Activated CD4-positive, alpha-beta memory T cell treated with anti-CD3 and anti-CD28 coated beads for 36 hours (primary cell): ENCODE data around the gene ALKBH4. TPM values are rescaled to one million over a fixed set of nuclear protein-coding genes. Genes with fewer than 3 reads are reported as not detected.
A peak's percentile ranks its signal among the peaks of the same experiment; 100 is the strongest.
"Not testable (repeated sequence)": the region's sequence is repeated elsewhere in the genome, so short reads cannot be mapped to it uniquely, and the experiment has no call there.

Source experiments
- CTCF ChIA-PET: fragments of 350-600 bp; sonication (Branson Sonifier 250); formaldehyde crosslinking; loops from one replicate; lab custom pipeline; 2021; ENCODE audit warnings: antibody characterized with exemption, inconsistent platforms; lab: Charles Lee
- POLR2A ChIA-PET: fragments of 350-600 bp; sonication (Branson Sonifier 250); formaldehyde crosslinking; loops from one replicate; lab custom pipeline; 2021; ENCODE audit warnings: antibody characterized with exemption; lab: Charles Lee
- DNase-seq: peaks from one replicate; pipeline ENCODE4 v3.0.0-alpha.2; 2020
- H3K27ac Mint-ChIP-seq: one replicate; pipeline ENCODE4 v1.8.0; 2021; ENCODE audit warnings: mixed read lengths
- H3K27me3 Mint-ChIP-seq: one replicate; pipeline ENCODE4 v1.8.0; 2021; ENCODE audit warnings: mixed read lengths
- H3K36me3 Mint-ChIP-seq: one replicate; pipeline ENCODE4 v1.8.0; 2021; ENCODE audit warnings: mixed read lengths
- H3K4me1 Mint-ChIP-seq: one replicate; pipeline ENCODE4 v1.8.0; 2021; ENCODE audit warnings: low read depth, mixed read lengths
- H3K4me3 Mint-ChIP-seq: one replicate; pipeline ENCODE4 v1.8.0; 2021; ENCODE audit warnings: mild to moderate bottlenecking, mixed read lengths
- H3K9me3 Mint-ChIP-seq: one replicate; pipeline ENCODE4 v1.8.0; 2021; ENCODE audit warnings: mixed read lengths
- intact Hi-C: fragments of 100-400 bp; cut with micrococcal nuclease; formaldehyde crosslinking; loops from one replicate; pipeline ENCODE4 v1.15.1; 2023
- total RNA-seq, 2 experiments: library from RNA; stranded (reverse); gene quantifications; one replicate each; pipeline ENCODE4 v1.2.3, GENCODE V29; 2021

ALKBH4 gene
- total RNA-seq, 2 experiments from 2014 or later: 7.7 to 7.8 TPM

DNA sequence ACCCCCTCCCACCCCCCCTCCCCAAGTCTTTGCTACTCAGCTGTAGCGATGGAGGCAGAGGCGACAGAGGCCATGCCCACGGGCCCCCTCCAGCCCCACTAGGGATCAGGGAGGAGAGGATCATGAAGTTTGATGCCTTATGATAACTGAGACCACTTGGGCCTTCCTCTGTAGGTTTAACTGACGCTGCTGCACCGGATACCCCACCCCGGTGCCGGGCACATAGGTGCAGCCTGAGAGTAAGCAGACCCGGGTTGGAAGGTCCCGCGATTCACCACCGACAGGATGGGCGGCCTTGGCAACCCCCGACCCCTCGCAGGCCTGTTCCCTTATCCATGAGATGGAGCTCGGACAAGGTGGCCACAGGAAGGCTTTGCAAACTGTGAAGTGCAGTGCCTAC, 29.4 kb upstream of the ALKBH4 start:
- H3K9me3 Mint-ChIP-seq, POLR2A ChIA-PET, intact Hi-C loops, H3K36me3 Mint-ChIP-seq, H3K4me1 Mint-ChIP-seq, CTCF ChIA-PET, H3K27me3 Mint-ChIP-seq, H3K27ac Mint-ChIP-seq, H3K4me3 Mint-ChIP-seq: not testable (repeated sequence)
- peak; percentile 20 for DNase-seq

DNA sequence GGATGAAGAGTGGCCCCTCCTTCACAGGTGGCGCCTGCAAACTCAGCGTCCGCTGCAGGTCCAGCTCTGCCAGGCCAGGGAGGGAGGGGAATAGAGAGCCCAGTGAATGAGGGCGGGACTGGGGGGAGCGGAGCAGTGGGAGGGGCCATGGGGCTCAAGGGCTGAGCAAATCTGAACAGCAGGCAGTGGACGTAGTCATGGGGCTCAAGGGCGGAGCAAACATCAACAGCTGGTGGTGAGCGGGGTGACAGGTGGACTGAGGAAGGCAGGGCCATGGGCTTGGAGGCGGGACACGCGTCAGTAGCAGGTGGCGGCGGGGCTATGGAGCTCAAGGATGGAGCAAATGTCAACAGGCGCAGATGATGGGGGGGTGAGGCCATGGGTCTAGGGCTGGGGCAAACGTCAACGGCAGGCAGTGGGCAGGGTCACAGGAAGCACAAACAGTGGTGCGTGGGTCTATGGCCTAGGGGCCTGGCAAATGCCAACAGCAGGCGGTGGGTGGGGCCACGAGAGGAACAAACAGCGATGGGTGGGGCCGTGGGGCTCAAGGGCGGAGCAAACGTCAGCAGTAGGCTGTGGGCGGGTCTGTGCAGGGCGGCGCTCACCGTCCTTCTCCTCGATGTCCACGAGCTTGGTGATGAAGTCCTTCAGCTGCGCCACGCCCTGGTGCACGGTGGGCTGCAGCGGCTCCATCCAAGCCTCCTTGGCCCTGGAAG, 28.7 kb upstream of the ALKBH4 start:
- H3K27ac Mint-ChIP-seq, H3K36me3 Mint-ChIP-seq, CTCF ChIA-PET, H3K9me3 Mint-ChIP-seq, H3K4me3 Mint-ChIP-seq, POLR2A ChIA-PET, H3K4me1 Mint-ChIP-seq, H3K27me3 Mint-ChIP-seq, intact Hi-C loops: not testable (repeated sequence)
- peak; percentile 28 for DNase-seq

DNA sequence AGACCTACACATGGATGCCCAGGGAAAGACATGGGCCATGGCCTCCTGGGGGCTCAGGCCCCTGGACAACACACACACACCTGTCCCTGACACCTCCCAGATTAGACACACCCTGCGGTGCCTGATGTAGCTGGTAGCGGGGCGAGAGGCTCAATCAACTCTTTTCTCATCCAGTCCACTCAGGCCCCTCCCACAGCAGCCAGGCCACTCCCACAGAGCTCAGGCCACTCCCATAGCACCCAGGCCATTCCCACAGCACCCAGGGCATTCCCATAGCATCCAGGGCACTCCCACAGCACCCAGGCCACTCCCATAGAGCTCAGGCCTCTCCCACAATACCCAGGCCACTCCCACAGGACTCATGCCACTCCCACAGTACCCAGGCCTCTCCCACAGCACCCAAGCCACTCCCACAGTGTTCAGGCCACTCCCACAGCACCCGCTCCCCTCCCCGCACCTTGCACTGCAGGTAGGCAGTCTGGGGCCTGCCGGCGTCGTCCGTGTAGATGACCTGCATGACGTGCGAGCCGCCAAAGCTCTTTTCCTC, 25.9 kb upstream of the ALKBH4 start:
- peak; percentile 47 for DNase-seq
- H3K9me3 Mint-ChIP-seq, H3K27ac Mint-ChIP-seq, H3K36me3 Mint-ChIP-seq, H3K27me3 Mint-ChIP-seq, intact Hi-C loops, CTCF ChIA-PET, H3K4me1 Mint-ChIP-seq, H3K4me3 Mint-ChIP-seq, POLR2A ChIA-PET: not testable (repeated sequence)

DNA sequence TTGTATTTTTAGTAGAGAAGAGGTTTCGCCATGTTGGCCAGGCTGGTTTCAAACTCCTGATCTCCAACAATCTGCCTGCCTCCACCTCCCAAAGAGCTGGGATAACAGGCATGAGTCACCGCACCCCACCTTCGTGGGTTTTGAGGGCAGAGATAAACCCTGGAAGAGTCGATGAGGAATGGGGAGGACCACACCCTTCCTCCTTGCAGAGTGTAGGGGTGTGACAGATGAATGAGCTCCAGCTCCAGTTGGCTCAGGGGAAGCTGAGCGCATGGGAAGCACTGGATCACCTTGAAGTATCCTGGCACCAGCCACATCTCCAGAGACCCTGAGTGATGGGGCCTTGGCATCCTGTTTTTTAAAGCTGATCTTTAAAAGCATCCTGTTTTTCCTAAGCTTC, 19.7 kb upstream of the ALKBH4 start:
- H3K4me1 Mint-ChIP-seq, H3K4me3 Mint-ChIP-seq, intact Hi-C loops, H3K9me3 Mint-ChIP-seq, DNase-seq, H3K27me3 Mint-ChIP-seq, POLR2A ChIA-PET, H3K27ac Mint-ChIP-seq, CTCF ChIA-PET, H3K36me3 Mint-ChIP-seq: not testable (repeated sequence)

DNA sequence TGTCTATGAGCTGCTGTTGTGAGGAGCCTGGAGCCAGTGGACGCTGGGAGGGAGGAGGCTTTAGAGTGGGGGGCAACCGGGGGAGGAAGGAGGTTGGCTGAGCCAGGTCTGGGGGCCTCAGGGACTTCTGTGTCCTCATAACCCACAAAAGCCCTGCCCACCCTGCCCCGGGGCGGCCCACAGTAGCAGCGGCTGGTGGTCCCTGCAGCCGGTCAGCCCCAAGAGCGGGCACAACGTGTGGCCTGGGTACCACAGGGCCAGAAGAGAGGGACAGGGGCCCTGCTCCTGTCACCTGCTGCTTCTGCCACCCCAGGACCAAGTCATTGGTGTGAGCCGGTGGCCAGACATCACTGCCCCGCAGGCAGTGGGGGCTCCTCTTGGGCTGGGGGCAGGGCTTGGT, 17.3 kb upstream of the ALKBH4 start:
- POLR2A ChIA-PET, H3K36me3 Mint-ChIP-seq: not testable (repeated sequence)

DNA sequence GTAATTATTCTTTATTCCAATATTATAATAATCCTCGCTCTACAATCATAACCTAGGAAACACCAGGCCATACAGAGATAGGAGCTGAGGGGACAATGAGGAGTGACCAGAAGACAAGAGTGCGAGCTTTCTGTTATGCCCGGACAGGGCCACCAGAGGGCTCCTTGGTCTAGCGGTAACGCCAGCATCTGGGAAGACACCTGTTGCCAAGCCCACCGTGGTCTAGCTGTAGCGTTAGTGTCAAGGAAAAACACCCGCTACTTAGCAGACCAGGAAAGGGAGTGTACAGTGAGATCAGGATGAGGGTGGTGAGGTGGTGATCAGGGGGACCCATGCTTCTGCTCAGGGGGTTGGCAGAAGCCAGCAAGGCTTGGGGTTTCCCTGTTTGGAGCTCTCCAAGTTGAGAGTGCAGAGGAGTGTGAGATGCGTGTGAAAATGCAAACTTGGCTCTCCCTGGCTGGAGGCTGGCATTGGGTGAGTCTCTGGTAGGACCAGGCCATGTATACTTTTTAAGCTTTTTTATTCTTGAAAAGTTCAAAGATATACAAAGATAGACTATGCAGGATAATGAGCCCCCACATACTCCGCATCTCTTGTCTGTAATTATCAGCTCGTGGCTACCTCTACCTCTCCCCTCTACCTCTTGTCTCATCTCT, 15.4 kb upstream of the ALKBH4 start:
- DNase-seq: peak; percentile 68
- H3K4me3 Mint-ChIP-seq, H3K9me3 Mint-ChIP-seq, intact Hi-C loops, H3K27me3 Mint-ChIP-seq, H3K36me3 Mint-ChIP-seq, H3K4me1 Mint-ChIP-seq, POLR2A ChIA-PET: not testable (repeated sequence)
- peak overlapping the region; percentile 61 for H3K27ac Mint-ChIP-seq
- CTCF ChIA-PET: interaction anchor here (1.1 kb wide), 1 partner anchor 17 kb away, joined by 3 read pairs; no protein-coding TSS in a partner anchor

More for the DNA sequence above, 17.3 kb upstream of the ALKBH4 start:
- intact Hi-C loops, CTCF ChIA-PET, H3K4me1 Mint-ChIP-seq, H3K9me3 Mint-ChIP-seq, DNase-seq, H3K27me3 Mint-ChIP-seq, H3K4me3 Mint-ChIP-seq, H3K27ac Mint-ChIP-seq: not testable (repeated sequence)

DNA sequence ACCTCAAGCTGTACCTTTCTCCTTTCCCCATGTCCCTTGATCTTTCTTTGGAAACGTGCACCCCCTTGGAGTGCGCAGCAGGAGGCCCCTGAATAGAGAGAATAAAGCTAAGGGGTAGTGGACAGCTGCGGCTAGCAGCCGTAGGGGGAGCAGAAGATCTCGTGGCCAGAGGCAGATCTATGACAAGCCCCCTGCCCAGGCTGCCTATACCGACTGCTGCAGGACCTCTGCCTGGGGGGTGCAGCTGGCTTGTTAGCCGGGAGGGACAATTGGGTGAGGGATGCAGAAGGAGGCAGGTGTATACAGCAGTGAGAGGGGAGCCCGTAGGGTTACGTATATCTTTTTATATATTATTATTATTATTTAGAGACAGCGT, 14.5 kb upstream of the ALKBH4 start:
- intact Hi-C loops, POLR2A ChIA-PET, H3K36me3 Mint-ChIP-seq, H3K27ac Mint-ChIP-seq, DNase-seq, H3K4me1 Mint-ChIP-seq, H3K4me3 Mint-ChIP-seq, CTCF ChIA-PET, H3K27me3 Mint-ChIP-seq, H3K9me3 Mint-ChIP-seq: not testable (repeated sequence)

DNA sequence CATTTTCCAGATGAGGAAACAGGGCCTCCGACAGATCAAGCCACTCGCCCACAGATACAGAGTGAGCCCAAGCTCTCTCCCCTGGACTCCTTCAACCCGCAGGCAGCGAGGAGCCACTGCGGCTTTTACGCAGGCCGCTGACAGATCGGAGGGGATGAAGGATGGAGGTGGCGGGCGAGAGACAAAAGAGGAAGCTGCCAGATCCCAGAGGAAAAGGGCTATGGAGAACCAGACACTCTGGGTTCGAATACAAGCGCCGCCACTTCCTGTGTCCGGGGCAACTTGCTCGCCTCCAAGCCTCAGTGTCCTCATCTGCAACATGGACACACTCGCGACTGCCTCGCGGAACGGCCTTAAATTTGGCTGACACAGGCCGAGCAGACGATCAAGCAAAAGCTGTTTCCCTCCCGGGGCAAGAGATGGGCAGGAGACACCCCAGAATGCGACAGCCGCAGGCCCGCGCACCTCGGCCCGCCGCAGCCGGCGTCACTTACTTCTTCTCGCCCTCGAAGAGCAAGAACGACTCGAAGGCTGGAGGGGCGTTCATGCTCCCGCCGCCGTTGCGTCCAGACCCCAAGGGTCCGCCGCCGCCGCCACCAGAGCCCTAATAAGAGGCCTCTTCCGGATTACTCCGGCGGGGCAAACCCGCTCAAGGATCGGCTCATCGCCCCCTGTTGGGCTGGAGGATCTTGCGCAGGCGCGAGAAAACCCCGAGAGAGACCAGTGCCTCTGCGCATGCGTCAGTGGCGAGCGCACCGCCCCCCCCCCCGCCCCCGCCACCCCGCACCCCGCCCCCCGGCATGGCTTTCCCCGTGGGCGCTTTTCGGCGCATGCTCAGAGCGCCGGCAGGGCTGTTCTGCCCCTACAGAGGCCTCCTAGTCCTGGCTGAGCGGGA, 13.9 kb upstream of the ALKBH4 start, which contains the start of gene POLR2J:
TSS of gene POLR2J (minus strand) at position 609 of the 895 bp plus-strand sequence. CDS start at position 547, 62 bp downstream.
- H3K36me3 Mint-ChIP-seq, POLR2A ChIA-PET, intact Hi-C loops, H3K9me3 Mint-ChIP-seq, H3K27me3 Mint-ChIP-seq, H3K4me1 Mint-ChIP-seq, CTCF ChIA-PET: not testable (repeated sequence)
- DNase-seq: peak; percentile 97
- Mint-ChIP-seq H3K4me3 (peak within 1 kb of the TSS; percentile 89), H3K27ac (peak within 1 kb of the TSS; percentile 80)

DNA sequence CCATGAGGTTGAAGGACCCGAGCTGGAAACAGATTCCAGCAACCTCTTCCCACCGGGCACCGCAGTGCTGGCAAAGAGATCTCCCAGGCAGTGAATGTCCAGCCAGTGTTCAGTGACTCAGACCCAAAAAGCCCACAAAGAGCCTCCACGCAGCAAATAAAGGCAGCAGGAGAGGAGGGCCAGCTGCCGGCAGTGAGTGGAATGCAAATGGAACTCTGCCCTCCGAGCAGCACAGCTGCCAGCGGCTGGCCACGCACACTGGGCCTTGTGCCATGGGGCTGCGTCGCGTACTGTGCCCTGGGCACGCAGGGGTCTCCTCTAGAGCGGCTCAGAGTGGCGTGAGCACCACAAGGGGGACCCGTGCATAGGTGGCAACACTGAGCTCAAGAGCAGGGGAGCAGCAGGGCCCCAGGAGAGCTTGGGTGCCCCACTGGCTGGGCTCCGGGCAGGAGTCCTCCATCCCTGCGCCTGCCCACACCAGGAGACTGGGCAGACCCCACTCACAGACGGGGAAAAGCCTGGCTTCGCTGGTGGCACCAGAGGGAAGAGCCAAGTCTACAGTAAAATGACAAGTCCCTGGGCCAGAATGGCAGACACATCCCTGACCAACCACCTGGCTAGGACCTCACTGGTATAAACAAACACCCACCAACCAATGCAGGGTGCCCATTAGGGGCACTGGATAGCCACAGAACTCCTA, 10.2 kb upstream of the ALKBH4 start:
- H3K27me3 Mint-ChIP-seq, H3K9me3 Mint-ChIP-seq, POLR2A ChIA-PET, intact Hi-C loops, DNase-seq, H3K27ac Mint-ChIP-seq, H3K36me3 Mint-ChIP-seq, H3K4me1 Mint-ChIP-seq, H3K4me3 Mint-ChIP-seq, CTCF ChIA-PET: not testable (repeated sequence)

DNA sequence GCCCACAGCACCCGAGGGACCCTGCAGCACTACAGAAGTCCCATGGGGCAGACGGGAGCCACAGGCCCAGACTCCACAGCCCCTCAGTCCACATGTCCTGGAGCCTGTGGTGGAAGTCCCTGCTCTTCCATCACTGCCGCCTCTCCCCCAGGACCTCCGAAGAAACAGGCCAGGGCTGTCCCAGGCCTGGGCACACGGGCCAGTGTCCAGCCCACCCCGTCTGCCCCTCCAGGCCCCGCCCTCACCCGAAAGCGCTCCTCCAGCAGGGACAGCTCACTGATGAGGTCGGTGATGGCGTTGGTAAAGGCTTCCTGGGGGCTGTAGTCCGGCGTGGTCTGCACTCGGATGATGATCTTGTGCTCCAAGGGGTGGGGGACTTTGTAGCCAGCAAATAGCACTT, 9.5 kb upstream of the ALKBH4 start:
- H3K4me1 Mint-ChIP-seq, DNase-seq, intact Hi-C loops, H3K9me3 Mint-ChIP-seq, POLR2A ChIA-PET, H3K4me3 Mint-ChIP-seq, H3K27ac Mint-ChIP-seq, H3K27me3 Mint-ChIP-seq, H3K36me3 Mint-ChIP-seq: not testable (repeated sequence)
- CTCF ChIA-PET: interaction anchor here (1.3 kb wide), 1 partner anchor 10 kb away, joined by 4 read pairs; no protein-coding TSS in a partner anchor

DNA sequence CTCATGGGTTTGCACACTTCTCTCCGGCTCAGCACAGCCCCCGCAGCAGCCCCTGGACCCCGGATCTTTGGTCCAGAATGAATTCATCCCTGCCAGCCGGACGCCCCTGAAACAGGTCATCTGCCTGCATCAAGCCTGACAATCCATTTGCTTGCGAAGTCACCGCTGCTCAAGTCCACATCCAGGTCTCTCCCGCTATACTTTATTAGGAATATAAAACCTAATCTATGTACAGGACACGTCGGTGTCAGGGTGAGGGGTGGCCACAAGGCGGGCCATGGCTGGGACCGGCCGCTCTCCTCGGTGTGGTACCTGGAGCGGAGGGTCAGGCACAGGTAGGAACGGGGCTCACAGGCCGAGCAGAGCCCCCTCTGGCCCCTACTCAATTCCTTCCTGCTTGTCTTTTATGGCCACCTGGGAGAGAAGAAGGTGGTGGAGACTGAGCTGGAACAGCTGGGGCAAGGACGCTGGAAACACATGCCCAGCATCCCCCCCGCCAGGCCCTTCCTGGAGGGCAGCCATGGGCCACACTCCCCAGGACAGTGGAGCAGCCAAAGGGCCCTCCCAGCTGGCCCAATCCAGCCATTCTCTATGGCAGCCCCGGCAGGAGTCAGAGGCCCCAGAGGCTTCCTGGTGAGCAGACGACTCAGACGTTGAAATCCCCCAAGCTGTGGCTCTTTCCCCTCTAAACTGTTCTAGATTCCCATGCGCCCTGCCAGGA, 8.8 kb upstream of the ALKBH4 start:
- Mint-ChIP-seq H3K4me3 (no peak overlapping the region), H3K27me3 (no peaks in the 10 kb centered on the region), H3K9me3 (no peaks in the 10 kb centered on the region), H3K36me3 (peaks cover 1% of the 10 kb centered on the region), H3K27ac (no peak overlapping the region), H3K4me1 (no peaks in the 10 kb centered on the region)
- ChIA-PET POLR2A (no interaction called here), CTCF (interaction anchor here (0.6 to 1.3 kb wide), 2 partner anchors 9 to 15 kb away, joined by 3 to 4 read pairs; no protein-coding TSS in a partner anchor)
- DNase-seq: no peak
- intact Hi-C loops: no loop called here
